ENCODE results near the gene PURB. TPM values are rescaled to one million over a fixed set of nuclear protein-coding genes. Genes with fewer than 3 reads are reported as not detected.

Gene PURB
- polyA plus RNA-seq, 1 of the 3 experiments (the other 2 are of a cell fraction), result 4.8 TPM

GRCh38 chr7:44898039-44898438 is 12.7 kb upstream of the PURB start (continued):
- TF ChIP-seq FOSL2 (IDR thresholded peaks at IDR 0.05; ENCODE audit: borderline replicate concordance, low read depth), result no peak
- TF ChIP-seq GATA2 (CRISPR knock-in tag; IDR thresholded peaks at IDR 0.05), result no peak
- no peak for TF ChIP-seq GABPA (IDR thresholded peaks at IDR 0.05; ENCODE audit: low read depth)

GRCh38 chr7:44897309-44897708 is 12.0 kb upstream of the PURB start:
- no peaks in the 10 kb centered on the region; a peak in 1 of 4 replicates for H3K4me1 ChIP-seq (ENCODE audit: control insufficient read depth in 1 of 2, insufficient read depth in 2 of 2, low read depth in 1 of 2, low read length in 1 of 2)
- 100% methylated on average over 1 of the region's 1 CpG for WGBS (ENCODE audit: low lambda C conversion rate)
- H3F3A ChIP-seq (replicated peaks; ENCODE audit: insufficient read depth), result peaks cover 7% of the 10 kb centered on the region
- H4K20me1 ChIP-seq (ENCODE audit: insufficient read depth), result no peaks in the 10 kb centered on the region
- no peaks in the 10 kb centered on the region for H3K36me3 ChIP-seq (replicated peaks in 1 of 2; ENCODE audit: control insufficient read depth in 1 of 2, insufficient read depth in 2 of 2, low read length in 1 of 2)
- ChIA-PET POLR2A (no interaction called here), CTCF (no interaction called here)
- H3K27me3 ChIP-seq (ENCODE audit: insufficient read depth), result no peaks in the 10 kb centered on the region
- H3K9me3 ChIP-seq, result no peaks in the 10 kb centered on the region
- no peak overlapping the region for H3K9ac ChIP-seq
- no peaks in the 10 kb centered on the region for H3K9me2 ChIP-seq
- TF ChIP-seq MXI1 (IDR thresholded peaks at IDR 0.05; ENCODE audit: low read depth, low read length) (no peak), YY1 (IDR thresholded peaks at IDR 0.05; ENCODE audit: low read depth) (no peak), CTCF (IDR thresholded peaks at IDR 0.05) (no peak), RAD21 (IDR thresholded peaks at IDR 0.05; ENCODE audit: low read length) (no peak), SMC3 (IDR thresholded peaks at IDR 0.05; ENCODE audit: low read depth, low read length) (no peak), SIN3A (IDR thresholded peaks at IDR 0.05; ENCODE audit: borderline replicate concordance, low read depth, low read length) (no peak), FOXJ3 (CRISPR knock-in tag; IDR thresholded peaks at IDR 0.05) (no peak), PBX3 (IDR thresholded peaks at IDR 0.05) (no peak), POLR2AphosphoS5 (IDR thresholded peaks at IDR 0.05; ENCODE audit: low read depth, low read length) (no peak), FOSL2 (IDR thresholded peaks at IDR 0.05; ENCODE audit: borderline replicate concordance, low read depth) (no peak), ELF1 (IDR thresholded peaks at IDR 0.05) (no peak), NFIC (IDR thresholded peaks at IDR 0.05; ENCODE audit: borderline replicate concordance) (no peak), NRF1 (IDR thresholded peaks at IDR 0.05; ENCODE audit: low read depth, low read length) (no peak), EP300 (IDR thresholded peaks at IDR 0.05; ENCODE audit: borderline replicate concordance in 1 of 2, low read depth in 1 of 2, low read length in 1 of 2) (no peak), GATA2 (CRISPR knock-in tag; IDR thresholded peaks at IDR 0.05) (no peak), CHD2 (IDR thresholded peaks at IDR 0.05; ENCODE audit: low read length, partially characterized antibody) (no peak), RCOR1 (IDR thresholded peaks at IDR 0.05; ENCODE audit: low read length) (no peak), USF2 (IDR thresholded peaks at IDR 0.05; ENCODE audit: borderline replicate concordance, low read depth, low read length) (no peak), RXRA (IDR thresholded peaks at IDR 0.05; ENCODE audit: borderline replicate concordance, low read depth) (no peak)
- H2AFZ ChIP-seq (ENCODE audit: low read depth), result peak overlapping the region; percentile 39; the same call in 1 of the 2 replicates
- no peak for DNase-seq
- no peak overlapping the region; the same call in 1 of the 2 replicates for H3K4me2 ChIP-seq
- H3K79me2 ChIP-seq (ENCODE audit: insufficient read depth), result no peaks in the 10 kb centered on the region
- H3K27ac ChIP-seq (ENCODE audit: low read depth in 2 of 2, low read length in 1 of 2), result 0 out of 4 replicates have a peak overlapping the region, but pooled peaks of 1 of the 2 experiments have one; percentile 4
- H3K4me3 ChIP-seq (ENCODE audit: low read depth in 2 of 2, low read length in 1 of 2), result no peak overlapping the region

Data from SK-N-SH (cell line).